NCI-H2227 (cell line): ENCODE results near the gene GBX1.

Experiments used
- DNase-seq: peaks from one replicate; lab custom pipeline; 2025; ENCODE audit not compliant: unreplicated experiment; lab: John Stamatoyannopoulos, UW

GBX1 gene

DNA sequence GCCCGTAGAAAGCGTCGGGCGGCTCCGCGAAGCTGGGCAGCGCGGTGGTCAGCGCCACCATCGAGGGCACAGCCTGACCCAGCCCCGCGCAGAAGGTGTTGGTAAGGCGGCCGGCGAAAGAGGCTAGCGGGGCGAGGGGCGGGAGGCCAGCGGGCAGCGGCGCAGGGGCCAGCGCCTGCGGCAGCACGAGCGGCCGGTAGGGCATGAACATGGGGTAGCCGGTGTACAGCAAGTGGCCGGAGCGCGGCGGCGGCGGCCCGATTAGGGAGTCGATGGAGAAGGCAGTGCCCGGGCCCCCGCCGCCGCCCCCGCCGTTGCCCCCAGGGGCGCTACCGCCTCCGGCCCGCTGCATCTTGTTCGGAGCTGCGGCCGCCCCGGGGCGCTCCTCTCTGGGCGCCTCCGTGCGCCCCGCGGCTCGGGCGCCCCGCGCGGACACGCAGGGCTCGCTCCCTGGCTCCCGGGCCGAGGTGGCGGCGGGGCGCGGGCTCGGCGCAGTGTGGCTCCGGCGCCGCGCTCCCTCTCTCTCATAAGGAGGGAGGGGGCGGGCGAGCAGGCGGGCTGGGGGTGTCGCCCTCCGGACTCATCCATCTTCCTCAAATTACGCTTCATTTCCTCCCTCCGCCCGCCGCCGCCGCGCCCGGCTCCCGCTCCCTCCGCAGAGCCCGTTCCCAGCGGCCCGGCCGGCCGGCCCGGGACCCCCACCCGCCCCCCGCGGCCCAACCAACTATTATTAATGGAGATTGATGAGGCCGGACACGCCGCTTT is at the start of gene GBX1:
Gene GBX1, minus strand, starts transcription at position 498 of the 765 bp plus-strand sequence. Its CDS starts 146 bp downstream, at position 352.
- DNase-seq: peak; percentile 53

DNA sequence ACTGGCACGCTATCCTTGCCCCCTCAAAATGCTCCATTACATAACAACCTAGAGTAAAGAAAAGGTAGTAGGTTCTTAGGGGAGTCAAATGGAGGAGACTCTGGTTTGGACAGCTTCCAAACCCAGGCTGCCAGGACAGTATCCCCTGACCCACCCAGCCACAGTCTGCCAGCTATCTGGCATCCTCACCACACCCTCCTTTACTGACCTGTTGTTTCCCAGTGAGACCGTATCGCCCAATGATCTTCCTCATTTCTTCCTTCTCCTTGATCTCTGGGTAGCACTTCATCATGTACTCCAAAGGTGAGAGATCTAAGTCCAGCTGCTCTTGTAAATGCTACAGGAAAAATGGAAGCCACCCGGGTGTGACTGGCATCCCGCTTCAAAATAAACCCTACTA is 47.9 kb upstream of the GBX1 start:
- DNase-seq: no peak

DNA sequence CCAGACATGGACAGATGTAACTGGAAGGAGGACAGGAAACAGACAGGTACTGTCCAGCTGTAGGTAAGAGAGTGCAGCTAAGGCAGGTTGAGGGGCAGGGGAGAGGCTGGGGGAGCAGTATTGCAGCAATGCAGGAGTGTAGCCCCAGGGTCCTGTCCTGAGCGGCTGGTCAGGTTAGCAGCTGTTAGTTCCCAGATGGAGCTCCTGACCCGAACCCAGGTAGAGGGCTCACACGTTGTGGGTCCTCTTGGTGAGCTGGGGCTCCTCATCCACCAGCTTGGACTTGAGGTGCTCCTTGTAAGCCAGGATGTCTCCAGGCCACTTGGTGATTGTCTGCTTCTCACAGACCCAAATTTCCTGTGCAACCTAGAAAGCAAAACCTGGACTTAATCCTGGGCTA is 46.3 kb upstream of the GBX1 start:
- no peak for DNase-seq

DNA sequence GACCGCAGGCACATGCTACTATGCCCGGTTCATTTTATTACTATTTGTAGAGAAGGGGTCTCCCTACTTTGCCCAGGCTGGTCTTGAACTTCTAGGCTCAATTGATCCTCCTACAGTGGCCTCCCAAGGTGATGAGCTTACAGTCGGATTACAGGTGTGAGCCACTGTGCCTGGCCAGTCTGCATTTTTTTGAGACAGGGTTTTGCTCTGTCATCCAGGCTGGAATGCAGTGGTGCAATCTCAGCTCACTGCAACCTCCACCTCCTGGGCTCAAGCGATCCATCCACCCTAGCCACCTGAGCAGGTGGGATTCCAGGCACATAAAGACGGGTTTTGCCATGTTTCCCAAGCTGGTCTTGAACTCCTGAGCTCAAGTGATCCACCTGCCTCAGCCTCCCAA is 45.1 kb upstream of the GBX1 start:
- DNase-seq: no peak

DNA sequence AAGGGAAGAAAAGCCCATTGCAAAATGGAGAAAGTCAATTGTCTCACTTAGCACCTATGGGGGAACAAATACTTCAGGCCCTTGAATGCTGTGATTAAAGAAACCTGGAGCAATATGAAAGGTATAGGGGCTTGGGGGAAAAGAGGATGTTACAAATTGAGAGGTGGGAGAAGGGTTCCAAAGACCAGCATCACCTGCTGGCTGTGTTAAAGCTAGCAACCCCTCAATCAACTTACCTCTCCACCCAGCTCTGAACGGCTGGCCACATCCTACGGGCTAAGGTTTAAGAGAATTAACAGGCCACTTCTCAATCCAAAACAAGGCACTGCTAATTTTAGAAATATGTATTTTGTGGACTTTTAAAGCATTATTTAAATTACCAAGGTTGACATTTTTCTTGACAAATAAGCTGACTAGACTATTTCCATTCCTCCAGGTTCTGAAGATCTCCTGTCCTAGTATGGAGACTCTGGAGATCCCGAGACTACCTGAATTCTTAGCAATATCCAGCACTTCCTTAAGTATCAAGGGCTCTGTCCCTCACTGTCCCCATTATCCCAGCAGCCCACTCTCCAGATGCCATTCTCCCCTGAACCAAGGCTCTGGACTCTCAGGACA is 43.8 kb upstream of the GBX1 start:
- DNase-seq: no peak

DNA sequence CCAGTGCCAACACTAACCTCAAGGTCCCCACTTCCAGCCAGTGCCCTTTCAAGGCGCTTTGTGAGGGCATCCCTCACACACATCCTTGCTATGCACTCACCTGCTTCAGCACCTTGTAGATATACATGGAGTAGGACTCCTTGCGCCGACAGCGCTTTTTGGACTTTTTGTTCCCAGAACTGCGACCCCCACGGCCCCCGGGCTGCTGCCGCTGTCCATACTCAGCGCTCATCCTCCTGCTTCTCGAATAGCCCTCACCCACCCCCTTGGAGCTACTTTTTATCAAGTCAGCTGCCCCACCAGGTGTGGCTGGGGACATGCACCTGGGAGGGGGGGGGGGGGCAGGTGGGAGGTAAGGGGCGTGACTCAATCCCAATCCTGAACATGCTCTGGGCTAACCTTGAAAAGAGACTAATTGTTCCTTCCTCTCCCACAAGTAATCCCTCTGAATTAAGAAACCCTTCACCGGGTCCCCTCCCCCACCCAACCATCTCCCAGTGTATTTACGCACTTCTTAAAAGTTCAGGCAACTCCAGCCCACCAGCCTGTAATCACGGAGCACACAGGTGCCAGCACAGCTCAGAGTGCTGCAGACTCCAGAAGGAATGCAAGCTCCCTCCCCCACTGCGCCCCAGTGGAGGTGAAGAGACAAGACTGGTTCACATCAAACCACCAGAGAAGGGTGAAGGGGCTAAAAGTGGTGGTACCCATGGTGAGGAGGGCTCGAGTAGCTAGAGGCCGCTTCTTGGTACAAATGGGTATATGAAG is 42.8 kb upstream of the GBX1 start, which contains the start of gene H2BK1:
Gene H2BK1, minus strand, starts transcription at position 402 of the 768 bp plus-strand sequence. Its CDS starts 170 bp downstream, at position 232.
- DNase-seq: no peak

DNA sequence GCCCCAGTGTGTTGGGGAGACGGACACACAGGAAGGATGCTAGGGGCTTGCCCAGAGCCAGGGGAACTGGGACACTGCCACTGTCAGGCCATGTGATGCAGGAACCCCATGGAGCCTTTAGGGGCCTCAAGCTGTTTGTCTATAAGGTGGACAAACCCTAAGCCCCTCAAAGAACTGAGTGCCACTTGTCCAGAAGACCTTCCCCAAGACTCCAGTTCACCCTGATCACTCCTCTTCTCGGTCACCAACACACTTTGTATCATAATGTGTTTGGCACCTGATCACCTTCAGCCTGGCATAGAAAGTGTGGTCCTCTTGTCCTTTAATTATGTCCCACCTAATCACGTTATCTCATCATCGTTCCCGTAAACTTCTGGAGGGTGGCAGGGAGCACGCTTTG is 42.1 kb upstream of the GBX1 start:
- DNase-seq: no peak

DNA sequence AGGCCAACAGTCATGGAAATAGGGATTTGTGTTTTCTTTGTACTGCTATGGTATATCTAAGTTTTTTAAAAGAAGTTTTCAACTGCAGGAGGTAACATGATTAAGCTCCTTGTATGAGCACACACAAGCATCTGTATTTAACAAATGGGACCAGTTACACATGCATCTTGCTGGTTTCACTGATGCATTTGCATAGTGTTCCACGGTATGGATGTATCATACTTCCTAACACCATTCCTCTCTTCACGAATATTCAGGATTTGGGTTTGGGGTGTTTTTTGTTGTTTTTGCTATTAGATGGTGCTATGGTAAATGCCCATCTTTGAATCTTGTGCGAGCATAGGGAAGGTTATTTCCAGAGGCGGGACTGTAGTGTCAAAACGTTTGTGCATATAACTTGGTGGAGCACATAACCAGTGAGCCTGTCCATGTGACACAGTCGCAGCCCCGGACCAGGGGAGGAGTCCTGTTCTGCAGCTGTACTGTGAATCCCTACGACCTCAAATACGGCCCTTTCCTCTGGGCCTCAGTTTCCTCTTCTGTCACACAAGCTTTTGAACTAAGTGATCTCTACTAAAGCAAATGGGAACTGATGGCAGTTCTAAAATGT is 40.9 kb upstream of the GBX1 start:
- DNase-seq: no peak

DNA sequence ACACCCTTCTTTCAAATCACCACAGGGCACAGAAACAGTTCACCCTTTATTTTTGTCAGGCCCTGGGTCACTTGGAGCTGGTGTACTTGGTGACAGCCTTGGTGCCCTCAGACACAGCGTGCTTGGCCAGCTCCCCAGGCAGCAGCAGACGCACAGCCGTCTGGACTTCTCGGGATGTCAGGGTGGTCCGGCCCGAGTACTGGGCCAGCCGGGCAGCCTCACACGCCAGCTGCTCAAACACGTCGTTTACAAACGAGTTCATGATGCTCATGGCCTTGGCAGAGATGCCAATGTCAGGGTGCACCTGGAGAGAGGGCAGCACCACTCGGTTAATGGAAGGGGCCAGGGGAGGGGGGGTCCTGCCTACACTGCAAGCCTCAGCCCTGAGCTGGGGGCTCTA is 40.3 kb upstream of the GBX1 start:
- no peak for DNase-seq

DNA sequence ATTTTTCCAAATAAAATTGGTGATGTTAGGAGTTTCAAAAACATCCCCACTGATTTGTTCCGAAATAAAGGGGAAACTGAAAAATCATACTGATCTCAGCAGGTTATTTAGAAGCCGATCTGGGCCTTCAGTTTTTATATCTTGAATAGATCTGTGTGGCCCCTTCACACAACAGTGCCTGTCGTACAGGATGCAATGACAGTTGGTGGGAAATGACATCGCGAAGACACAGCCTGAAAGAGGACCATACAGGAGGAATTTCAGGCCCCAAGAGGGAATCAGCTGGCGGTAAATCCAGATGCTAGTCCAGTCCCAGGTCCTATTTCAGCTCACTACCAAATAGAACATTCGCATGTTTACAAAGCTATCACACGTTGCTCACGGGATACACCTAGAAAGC is 39.8 kb upstream of the GBX1 start:
- DNase-seq: no peak

DNA sequence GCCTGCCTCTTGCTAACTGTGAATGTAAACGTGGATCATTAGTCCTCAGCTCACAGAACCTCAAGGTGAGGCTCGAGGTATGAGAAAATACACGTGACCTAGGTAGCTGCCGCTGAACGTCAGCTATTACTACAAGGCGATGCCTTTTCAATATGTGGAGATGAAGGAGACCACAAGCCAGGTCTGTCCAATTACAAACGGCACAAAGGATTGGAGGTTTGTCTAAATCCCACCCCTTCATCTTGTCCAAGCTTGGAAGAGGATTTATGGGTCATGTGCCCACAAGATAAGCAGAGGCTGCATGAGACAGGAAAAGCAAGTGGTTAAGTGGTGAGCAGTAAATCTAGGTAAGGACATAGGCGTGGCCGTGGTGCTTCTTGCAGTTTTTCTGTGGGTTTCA is 39.4 kb upstream of the GBX1 start:
- no peak for DNase-seq

DNA sequence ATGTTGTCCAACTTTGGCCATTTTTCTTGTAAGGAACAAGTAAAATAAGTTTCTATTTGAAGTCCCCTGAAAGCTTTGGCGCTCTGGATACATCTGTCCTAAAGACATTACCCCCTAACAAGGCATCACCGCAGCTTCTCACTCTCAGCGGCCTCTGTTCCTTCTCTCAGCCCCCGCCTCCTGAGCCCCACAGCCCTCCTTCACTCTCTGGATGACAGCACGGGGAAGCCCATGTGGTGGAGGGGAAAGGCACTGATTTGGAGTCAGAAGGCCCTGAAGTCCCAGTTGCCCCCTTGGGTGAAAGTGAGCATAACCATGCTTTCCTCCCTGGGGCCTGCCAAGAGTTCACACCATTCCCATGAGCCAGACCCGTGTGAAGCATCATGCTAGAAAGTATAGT is 38.2 kb upstream of the GBX1 start:
- DNase-seq: no peak

DNA sequence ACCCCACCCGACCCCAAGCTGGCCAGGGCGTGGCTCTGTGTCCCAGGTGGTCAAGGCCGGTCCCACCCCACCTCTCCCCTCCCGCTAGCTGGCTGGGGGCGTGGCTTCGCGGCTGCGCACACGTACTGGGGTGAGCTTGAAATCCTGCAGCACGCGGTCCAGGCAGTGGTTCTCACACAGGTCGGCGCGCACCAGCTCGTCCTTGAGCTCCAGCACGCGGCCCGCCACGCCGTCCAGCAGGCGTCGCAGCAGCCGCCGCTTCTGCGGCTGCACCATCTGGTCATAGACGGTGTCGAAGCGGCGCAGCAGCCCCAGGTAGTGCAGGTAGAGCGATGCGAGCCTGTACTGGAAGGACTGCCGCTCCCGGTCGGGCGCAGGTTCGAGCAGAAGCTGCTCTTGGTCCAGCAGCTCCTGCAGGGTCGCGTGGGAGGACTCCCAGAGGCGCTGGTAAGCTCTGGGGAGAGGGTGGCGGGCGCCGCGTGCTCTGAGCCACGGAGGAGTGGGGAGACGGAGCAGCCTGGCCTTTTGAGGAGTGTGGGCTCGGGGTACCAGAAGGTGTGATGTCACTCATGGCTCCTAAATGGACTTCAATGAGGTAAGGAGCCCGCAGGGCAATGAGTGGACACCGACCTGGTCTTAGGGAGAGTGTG is 37.0 kb upstream of the GBX1 start:
- no peak for DNase-seq

DNA sequence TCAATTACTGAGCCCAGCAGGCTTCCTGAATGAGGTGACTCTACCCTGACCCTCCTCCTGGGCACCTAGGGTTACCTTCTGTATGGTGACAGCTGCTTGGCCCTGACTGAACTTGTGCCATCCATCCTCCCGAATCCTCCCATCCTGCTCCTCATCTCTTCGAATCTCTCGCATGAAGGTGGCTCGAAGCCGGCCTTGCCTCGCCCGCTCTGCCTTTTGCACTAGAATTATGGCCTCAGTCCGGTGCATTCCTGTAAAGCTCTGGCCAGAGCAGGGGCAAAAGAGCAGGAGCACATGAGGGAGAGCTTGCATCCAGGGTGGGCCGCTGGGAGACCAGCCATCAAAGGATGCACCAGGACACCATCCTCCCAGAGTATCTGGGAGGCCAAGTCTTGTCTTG is 35.3 kb upstream of the GBX1 start:
- no peak for DNase-seq

DNA sequence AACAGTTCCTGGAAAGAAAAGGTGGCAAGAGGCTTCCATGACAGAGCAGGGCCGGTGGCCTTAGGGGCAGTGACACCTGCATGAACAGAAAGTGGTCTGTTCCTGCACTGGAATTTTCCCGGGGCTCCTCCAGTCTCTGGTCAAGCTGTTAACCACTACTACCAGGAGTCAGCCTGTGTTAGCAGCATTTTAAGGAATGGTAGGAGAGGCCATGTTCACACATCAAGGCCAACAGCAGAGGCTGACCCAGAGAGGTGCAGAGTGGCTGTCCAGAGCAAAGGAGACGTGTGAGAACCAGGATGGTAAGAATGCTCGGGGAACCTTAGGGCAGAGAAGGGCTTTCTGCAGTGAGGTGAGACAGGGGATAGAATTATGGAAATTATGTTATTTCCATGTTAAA is 34.3 kb upstream of the GBX1 start:
- DNase-seq: no peak

DNA sequence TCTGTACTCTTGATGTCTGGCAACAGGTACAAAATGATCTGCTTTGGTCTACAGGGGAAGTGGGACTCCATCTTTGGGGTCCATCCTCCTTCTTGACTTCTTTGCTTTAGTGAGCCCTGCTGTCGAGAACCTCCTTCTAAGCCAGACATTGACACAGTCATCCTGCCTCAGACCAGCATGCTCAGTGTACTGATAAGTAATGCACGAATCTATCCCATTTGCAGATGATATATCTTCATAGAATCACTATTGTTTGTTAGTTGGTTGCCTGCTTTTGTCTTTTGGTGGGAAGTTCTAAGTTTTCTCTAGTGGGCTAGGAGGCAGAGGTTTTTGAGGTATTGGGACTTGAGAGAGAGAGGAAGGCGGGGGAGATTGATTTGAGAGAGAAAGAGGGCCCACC is 33.9 kb upstream of the GBX1 start:
- DNase-seq: no peak

DNA sequence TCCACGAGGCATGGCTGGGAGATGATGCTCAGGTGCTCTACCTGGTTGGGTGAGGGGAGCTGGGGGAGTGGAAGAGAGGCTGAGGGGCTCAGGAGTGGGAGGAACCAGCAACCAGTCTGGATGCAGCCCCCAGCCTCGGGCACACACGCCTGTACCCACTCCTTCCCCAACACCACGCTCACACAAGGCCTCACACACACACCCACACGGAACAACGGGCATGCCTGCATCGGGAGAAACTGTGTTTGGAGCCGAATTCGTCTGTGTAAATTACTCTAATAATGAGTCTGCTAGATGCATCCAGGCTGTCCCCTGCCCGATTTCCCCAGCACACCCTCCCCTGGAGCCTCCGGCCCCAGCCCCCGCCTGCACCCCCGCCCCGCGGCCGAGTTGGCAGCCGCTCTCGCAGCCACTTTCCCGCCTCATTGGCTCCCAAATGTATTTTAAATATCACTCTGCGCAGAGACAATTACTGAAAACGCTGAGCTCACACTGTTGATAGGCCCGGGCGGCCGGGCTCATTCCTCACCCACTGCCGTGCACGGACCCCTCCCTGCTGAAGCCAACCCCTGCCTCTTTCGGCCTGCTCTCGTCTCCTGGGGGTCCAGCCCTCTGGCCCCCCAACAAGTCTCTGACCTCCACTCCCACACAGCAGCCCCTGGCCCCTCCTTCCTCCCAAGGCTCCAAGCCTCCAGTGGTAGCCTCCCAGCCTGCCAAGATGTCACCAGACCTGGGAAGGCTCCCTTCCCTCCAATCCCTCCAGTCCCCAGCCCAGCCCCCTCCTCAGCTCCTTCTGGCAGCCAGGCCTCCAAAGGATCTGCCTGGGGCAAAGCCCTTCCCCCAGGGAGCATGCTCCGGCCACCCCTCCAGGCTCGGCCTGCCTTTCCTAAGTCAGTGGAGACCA is 31.7 kb upstream of the GBX1 start:
- peak; percentile 85 for DNase-seq

DNA sequence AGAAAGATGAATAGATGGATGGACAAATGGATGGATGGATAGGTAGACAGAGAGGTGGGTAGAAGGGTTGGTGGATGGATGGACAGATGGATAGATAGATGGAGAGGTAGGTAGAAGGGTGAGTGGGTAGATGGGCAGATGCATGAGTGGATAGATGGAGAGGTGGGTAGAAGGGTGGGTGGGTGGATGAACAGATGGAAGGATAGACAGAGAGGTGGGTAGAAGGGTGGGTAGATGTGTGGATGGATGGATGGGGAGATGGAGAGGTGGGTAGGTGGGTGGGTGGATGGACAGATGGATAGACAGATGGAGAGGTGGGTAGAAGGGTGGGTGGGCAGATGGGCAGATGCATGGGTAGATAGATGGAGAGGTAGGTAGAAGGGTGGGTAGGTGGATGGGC is 30.4 kb upstream of the GBX1 start:
- DNase-seq: no peak

DNA sequence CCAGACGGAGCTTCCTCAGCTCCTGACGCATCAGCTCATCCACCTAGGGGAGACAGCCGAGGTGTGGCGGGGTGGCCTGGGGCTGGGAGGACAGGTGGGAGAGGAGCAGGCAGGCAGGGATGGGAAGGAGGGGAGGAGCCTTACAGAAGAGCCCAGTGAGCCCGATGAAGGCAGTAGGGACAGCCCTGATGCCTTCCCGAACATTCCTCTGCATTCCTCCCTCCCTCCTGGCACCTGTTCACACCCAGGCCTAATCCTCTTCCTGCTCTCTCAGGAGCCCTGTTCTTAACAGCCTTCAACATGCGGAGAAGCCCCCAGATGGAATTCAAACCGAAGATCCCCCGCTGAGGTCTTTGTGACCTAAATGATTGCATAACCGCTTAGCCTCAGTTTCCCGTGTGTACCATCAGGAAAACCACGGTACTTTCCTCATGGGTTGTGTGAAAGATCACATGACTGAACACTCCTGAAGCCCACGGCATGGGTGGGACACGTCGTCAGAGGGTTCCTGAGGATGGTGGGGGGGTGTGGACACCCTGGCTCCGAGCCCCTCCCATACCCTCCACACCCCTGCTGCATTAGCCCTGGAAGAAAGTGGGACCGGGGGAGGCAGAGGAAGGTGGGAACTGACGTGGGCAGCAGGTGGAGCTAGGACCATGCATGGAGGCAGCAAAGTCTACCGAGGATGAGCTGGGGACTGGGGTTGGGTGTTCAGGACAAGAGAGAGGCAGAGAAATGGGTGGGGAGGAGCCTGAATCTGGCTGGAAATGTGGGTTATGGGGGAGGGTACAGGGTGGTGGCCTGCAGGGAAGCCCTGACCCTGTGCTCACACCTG is 28.3 kb upstream of the GBX1 start:
- DNase-seq: no peak
